AG09319 (cell line): ENCODE data around the gene PRSS37.
"Not testable (repeated sequence)": the region's sequence is repeated elsewhere in the genome, so short reads cannot be mapped to it uniquely, and the experiment has no call there.

Experiments used
- DNase-seq: peaks from one replicate; pipeline ENCODE4 v3.0.0-alpha.2; 2010; ENCODE audit warnings: low read depth; ENCODE audit errors: extremely low read depth
- CTCF ChIP-seq: IDR thresholded peaks from 2 replicates; pipeline ENCODE4 v1.5.1; 2011; ENCODE audit warnings: low read depth, mild to moderate bottlenecking, inconsistent platforms, low read length, moderate library complexity

PRSS37 gene

GRCh38 chr7:141842904-141843303 lies 1.6 kb upstream of the PRSS37 start:
- DNase-seq, result no peak
- TF ChIP-seq CTCF, result no peak

- no peak for TF ChIP-seq CTCF
- DNase-seq, result no peak
Observed at GRCh38 chr7:141840708-141841107, 577 bp downstream of the PRSS37 start.

GRCh38 chr7:141839256-141839655 lies 2.0 kb downstream of the PRSS37 start:
- DNase-seq, result no peak
- TF ChIP-seq CTCF, result no peak

- no peak for DNase-seq
- no peak for TF ChIP-seq CTCF
Observed at GRCh38 chr7:141838581-141838980, 2.7 kb downstream of the PRSS37 start.

DNA sequence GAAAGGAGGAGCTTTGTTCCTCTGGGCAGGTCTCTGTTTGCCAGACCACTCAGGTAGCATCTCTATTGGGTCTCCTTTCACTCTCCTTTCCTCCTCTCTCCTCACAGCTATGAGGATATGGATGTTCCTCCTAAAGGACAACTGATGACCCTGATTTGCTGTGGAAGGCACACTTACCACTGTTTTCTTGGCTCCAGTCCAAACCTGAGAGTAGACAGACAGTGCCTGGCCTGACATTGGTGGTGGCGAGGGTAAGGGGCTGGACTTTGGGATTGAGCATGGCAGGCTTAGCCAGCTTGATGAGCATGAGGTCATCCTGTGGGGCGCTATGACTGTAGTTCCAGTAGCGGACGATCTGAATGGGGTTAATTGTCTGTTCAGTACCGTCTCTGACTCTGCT lies 3.6 kb downstream of the PRSS37 start:
- no peak for TF ChIP-seq CTCF
- DNase-seq, result no peak

DNA sequence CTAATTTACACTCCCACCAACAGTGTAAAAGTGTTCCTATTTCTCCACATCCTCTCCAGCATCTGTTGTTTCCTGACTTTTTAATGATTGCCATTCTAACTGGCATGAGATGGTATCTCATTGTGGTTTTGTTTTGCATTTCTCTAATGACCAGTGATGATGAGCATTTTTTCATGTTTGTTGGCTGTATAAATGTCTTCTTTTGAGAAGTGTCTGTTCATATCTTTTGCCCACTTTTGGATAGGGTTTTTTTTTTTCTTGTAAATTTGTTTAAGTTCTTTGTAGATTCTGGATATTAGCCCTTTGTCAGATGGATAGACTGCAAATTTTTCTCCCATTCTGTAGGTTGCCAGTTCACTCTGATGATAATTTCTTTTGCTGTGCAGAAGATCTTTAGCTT lies 18.9 kb downstream of the PRSS37 start:
- DNase-seq, result not testable (repeated sequence)

DNA sequence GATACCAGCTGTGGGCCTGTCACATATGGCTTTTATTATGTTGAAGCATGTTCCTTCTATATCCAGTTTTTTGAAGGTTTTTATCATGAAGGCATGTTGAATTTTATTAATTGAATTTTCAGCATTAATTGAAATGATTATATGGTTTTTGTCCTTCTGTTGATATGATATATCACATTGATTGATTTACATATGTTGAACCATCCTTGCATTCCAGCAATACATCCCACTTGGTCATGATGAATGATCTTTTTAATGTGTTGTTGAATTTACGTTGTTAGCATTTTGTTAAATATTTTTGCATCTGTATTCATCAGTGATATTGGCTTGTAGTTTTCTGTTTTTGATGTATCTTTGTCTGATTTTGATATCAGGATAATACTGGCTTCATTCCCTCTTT lies 21.2 kb downstream of the PRSS37 start:
- TF ChIP-seq CTCF, result no peak
- no peak for DNase-seq

DNA sequence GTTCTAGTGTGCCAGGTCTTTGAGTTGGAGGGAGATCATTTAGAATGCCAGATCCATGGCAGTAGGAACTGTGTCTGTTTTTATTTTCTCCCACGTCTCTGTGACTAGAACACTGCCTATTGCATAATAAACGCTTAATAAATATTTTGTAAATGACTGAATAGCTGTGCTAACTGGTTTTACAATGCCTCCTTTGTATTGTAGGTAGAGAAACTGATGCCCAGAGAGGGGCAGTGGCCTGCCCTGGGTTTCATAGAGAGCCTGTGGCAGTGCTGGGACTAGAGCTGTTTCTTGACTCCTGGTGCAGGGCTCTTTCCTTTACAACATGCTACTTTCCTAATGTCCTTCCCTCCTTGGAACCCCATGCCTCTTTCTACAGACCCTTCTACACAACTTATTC lies 48.8 kb downstream of the PRSS37 start:
- no peak for DNase-seq
- TF ChIP-seq CTCF, result no peak
